Mesothelial cell of epicardium (in vitro differentiated cells): ENCODE data around the gene RASSF1. TPM values are rescaled to one million over a fixed set of nuclear protein-coding genes. Genes with fewer than 3 reads are reported as not detected.

Source experiments
- DNase-seq, 2 experiments: peaks; one replicate each; pipeline ENCODE4 v3.0.0; 2021; ENCODE audit warnings: low spot score in 2 of 2; ENCODE audit not compliant: unreplicated experiment in 2 of 2
- H3K27ac Mint-ChIP-seq: 2 replicates; pipeline ENCODE4 v1.8.0; 2021; ENCODE audit warnings: mixed read lengths
- H3K27me3 Mint-ChIP-seq: 2 replicates; pipeline ENCODE4 v1.8.0; 2021; ENCODE audit warnings: low read depth, mixed read lengths
- H3K36me3 Mint-ChIP-seq: 2 replicates; pipeline ENCODE4 v1.8.0; 2021; ENCODE audit warnings: mixed read lengths
- H3K4me1 Mint-ChIP-seq: 2 replicates; pipeline ENCODE4 v1.8.0; 2021; ENCODE audit warnings: mixed read lengths
- H3K4me3 Mint-ChIP-seq: 2 replicates; pipeline ENCODE4 v1.8.0; 2021; ENCODE audit warnings: mild to moderate bottlenecking, moderate library complexity, mixed read lengths
- H3K9me3 Mint-ChIP-seq: 2 replicates; pipeline ENCODE4 v1.8.0; 2021; ENCODE audit warnings: mixed read lengths
- total RNA-seq: library from RNA; stranded (reverse); gene quantifications from 3 replicates; pipeline ENCODE4 v1.2.1, GENCODE V29; 2021
- TF ChIP-seq, protein P1 (sequence below): fragments of 200-600 bp; sonication (generic); IDR thresholded peaks from one replicate; pipeline ENCODE4 v1.5.0; 2021; ENCODE audit warnings: antibody characterized with exemption; ENCODE audit not compliant: unreplicated experiment

RASSF1 gene
- total RNA-seq, 1 donor from 2014 or later, result 15.4 TPM

- DNase-seq, result no peak
- Mint-ChIP-seq H3K4me3 (no peak overlapping the region), H3K27ac (no peak overlapping the region)
Observed at GRCh38 chr3:50294492-50295403, 45.9 kb downstream of the RASSF1 start.

DNA sequence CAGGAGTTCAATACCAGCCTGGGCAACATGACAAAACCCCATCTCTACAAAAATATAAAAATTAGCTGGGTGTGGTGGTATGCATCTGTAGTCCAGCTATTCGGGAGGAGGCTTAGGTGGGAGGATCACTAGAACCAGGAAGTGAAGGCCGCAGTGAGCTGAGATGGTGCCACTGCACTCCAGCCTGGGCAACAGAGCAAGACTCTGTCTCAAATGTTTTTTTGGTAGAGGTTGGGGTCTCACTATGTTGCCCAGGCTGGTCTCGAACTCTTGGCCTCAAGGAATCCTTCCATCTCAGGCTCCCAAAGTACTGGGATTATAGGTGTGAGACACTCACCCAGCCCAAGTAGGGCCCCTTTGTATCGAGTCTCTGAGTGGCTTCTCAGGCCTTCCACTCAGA is 46.5 kb downstream of the RASSF1 start:
- Mint-ChIP-seq H3K4me1 (peaks cover 22% of the 10 kb centered on the region), H3K4me3 (no peak overlapping the region), H3K9me3 (no peaks in the 10 kb centered on the region), H3K36me3 (peaks cover 1% of the 10 kb centered on the region), H3K27ac (no peak overlapping the region), H3K27me3 (no peaks in the 10 kb centered on the region)
- TF ChIP-seq, protein P1, sequence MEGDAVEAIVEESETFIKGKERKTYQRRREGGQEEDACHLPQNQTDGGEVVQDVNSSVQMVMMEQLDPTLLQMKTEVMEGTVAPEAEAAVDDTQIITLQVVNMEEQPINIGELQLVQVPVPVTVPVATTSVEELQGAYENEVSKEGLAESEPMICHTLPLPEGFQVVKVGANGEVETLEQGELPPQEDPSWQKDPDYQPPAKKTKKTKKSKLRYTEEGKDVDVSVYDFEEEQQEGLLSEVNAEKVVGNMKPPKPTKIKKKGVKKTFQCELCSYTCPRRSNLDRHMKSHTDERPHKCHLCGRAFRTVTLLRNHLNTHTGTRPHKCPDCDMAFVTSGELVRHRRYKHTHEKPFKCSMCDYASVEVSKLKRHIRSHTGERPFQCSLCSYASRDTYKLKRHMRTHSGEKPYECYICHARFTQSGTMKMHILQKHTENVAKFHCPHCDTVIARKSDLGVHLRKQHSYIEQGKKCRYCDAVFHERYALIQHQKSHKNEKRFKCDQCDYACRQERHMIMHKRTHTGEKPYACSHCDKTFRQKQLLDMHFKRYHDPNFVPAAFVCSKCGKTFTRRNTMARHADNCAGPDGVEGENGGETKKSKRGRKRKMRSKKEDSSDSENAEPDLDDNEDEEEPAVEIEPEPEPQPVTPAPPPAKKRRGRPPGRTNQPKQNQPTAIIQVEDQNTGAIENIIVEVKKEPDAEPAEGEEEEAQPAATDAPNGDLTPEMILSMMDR, result no peak
- no peak for DNase-seq

More at GRCh38 chr3:50294492-50295403, 45.9 kb downstream of the RASSF1 start:
- H3K9me3 Mint-ChIP-seq, result no peaks in the 10 kb centered on the region
- peaks cover 1% of the 10 kb centered on the region for H3K36me3 Mint-ChIP-seq
- TF ChIP-seq, protein P1, result no peak
- peaks cover 24% of the 10 kb centered on the region for H3K4me1 Mint-ChIP-seq
- H3K27me3 Mint-ChIP-seq, result no peaks in the 10 kb centered on the region

DNA sequence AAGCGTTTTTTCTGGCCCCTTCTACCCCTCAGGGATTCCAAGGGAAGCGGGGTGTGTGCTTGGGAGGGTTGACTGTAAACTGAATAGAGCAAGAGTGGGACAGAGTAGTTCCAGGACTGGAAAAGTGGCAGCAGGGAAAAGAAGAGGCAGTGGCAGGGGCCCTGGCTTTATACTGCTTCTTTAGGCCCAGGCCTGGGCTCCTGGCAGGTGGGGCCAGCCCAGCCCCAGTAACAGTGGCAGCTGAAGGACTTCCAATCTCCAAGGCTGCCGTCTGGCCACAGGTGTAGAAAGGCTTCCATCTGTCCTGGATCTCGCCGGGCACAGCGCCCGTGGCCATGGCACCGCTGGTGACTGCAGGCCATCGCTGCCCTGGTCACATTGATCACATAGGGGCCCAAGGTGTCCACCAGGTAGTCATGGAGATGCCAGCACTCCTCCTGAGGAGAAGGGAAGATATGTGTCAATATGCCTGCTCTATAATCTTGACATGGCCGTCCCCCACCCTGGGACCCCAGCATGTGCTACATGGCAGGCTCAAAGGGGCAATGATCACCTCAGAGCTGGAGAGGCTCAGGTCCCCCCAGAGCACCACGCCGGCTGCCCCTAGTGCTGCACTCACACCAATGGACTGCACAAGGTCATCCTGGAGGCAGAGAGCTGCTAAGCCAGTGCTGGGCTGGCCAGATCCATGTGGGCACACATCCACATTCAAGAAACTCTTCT is 47.4 kb downstream of the RASSF1 start:
- peaks cover 1% of the 10 kb centered on the region for H3K36me3 Mint-ChIP-seq
- H3K9me3 Mint-ChIP-seq, result no peaks in the 10 kb centered on the region
- peaks cover 17% of the 10 kb centered on the region for H3K4me1 Mint-ChIP-seq
- TF ChIP-seq, protein P1, result no peak
- peak overlapping the region; percentile 68 for H3K4me3 Mint-ChIP-seq
- H3K27ac Mint-ChIP-seq, result peak overlapping the region; percentile 94
- H3K27me3 Mint-ChIP-seq, result no peaks in the 10 kb centered on the region
- DNase-seq, result no peak

GRCh38 chr3:50292159-50293078 is 48.2 kb downstream of the RASSF1 start, which contains the start of gene IFRD2:
Gene IFRD2, minus strand, starts transcription at chr3:50292429. Its CDS starts 155 bp downstream, at chr3:50292274.
- Mint-ChIP-seq H3K27me3 (no peaks in the 10 kb centered on the region), H3K4me1 (peaks cover 13% of the 10 kb centered on the region)
- TF ChIP-seq, protein P1, result no peak

DNA sequence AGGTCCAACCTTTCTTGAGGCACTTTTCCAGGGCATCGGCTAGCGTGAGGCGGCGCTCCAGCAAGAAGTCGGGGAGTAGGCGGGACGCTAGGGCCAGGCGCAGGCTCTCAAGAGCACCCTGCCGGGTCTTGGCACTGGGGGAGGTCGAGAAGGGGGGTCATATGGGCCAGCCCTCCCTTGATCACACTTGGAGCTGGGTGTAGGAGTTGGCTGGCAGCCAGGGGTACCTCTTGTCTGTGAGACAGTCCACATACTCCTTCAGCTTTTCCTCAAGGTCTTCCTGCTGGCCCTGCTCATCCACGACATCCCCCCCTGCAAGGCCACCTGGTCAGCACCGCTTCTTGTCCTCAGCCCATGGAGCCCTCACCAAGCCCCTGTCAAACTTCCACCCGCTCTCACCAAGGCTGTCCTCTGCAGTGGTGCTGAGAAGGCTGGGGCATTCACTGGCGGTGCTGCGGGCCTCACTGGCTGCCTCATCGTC is 50.4 kb downstream of the RASSF1 start:
- no peaks in the 10 kb centered on the region for H3K27me3 Mint-ChIP-seq
- H3K9me3 Mint-ChIP-seq, result no peaks in the 10 kb centered on the region
- peaks cover 13% of the 10 kb centered on the region for H3K4me1 Mint-ChIP-seq
- TF ChIP-seq, protein P1, result no peak
- no peak for DNase-seq
- peaks cover 1% of the 10 kb centered on the region for H3K36me3 Mint-ChIP-seq
- peak overlapping the region; percentile 36 for H3K4me3 Mint-ChIP-seq
- no peak overlapping the region for H3K27ac Mint-ChIP-seq

More at GRCh38 chr3:50292159-50293078, 48.2 kb downstream of the RASSF1 start, which contains the start of gene IFRD2:
- H3K9me3 Mint-ChIP-seq, result no peaks in the 10 kb centered on the region
- H3K27ac Mint-ChIP-seq, result peak within 1 kb of the TSS; percentile 94
- peak within 1 kb of the TSS; percentile 68 for H3K4me3 Mint-ChIP-seq
- DNase-seq, result peak; percentile 86 to 91
- peaks cover 1% of the 10 kb centered on the region for H3K36me3 Mint-ChIP-seq
